Ectodermal cell (in vitro differentiated cells): ENCODE data around the gene PTPRG.

ENCODE experiments used
- H3K27ac ChIP-seq: 2 replicates; pipeline ENCODE4 v1.7.0; 2013; ENCODE audit warnings: mild to moderate bottlenecking, low read depth, low read length; ENCODE audit not compliant: insufficient read depth, poor library complexity, severe bottlenecking
- H3K27me3 ChIP-seq: 2 replicates; pipeline ENCODE4 v1.7.0; 2013; ENCODE audit warnings: mild to moderate bottlenecking, low read length; ENCODE audit not compliant: insufficient read depth, control insufficient read depth, poor library complexity, severe bottlenecking
- H3K36me3 ChIP-seq: one replicate; pipeline ENCODE4 v1.7.0; 2013; ENCODE audit warnings: low read length; ENCODE audit not compliant: control insufficient read depth, insufficient read depth
- H3K4me1 ChIP-seq: one replicate; pipeline ENCODE4 v1.7.0; 2013; ENCODE audit warnings: low read length; ENCODE audit not compliant: control insufficient read depth, insufficient read depth
- H3K4me3 ChIP-seq: 2 replicates; pipeline ENCODE4 v1.7.0; 2013; ENCODE audit warnings: low read depth, low read length, control low read depth; ENCODE audit not compliant: insufficient read depth
- H3K9me3 ChIP-seq: 2 replicates; pipeline ENCODE4 v1.7.0; 2013; ENCODE audit warnings: mild to moderate bottlenecking, low read length, moderate library complexity; ENCODE audit not compliant: control insufficient read depth
- WGBS, 2 experiments: methylation state at CpG; one replicate each; pipeline ENCODE4 v1.1.7; 2013; ENCODE audit warnings: missing lambda C conversion rate in 2 of 2; 5-methylcytosine and 5-hydroxymethylcytosine counted together

PTPRG gene

DNA sequence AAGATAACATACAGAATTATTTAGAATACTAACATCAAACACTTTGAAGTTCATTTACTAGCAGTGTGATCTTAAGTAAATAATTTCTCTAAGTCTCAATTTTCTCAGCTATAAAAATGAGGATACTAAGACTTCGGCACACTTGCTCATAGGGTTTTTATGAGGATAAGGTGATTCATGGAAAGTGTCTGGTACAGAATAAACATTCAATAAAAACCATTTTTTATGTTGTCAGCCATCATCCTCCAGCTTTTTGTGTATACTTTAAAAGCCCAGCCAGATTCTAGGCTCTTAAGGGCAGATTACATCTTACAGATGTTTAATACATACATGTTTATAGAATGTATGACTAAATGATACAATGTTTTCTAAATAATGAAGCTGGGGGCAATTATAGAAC is 755.2 kb downstream of the PTPRG start:
- Histone ChIP-seq H3K4me3 (no peak overlapping the region), H3K27me3 (no peaks in the 10 kb centered on the region), H3K9me3 (no peaks in the 10 kb centered on the region), H3K36me3 (no peaks in the 10 kb centered on the region), H3K27ac (no peak overlapping the region), H3K4me1 (no peaks in the 10 kb centered on the region)
- WGBS, 2 experiments: no CpG with 5 or more reads among the region's 1 CpG

DNA sequence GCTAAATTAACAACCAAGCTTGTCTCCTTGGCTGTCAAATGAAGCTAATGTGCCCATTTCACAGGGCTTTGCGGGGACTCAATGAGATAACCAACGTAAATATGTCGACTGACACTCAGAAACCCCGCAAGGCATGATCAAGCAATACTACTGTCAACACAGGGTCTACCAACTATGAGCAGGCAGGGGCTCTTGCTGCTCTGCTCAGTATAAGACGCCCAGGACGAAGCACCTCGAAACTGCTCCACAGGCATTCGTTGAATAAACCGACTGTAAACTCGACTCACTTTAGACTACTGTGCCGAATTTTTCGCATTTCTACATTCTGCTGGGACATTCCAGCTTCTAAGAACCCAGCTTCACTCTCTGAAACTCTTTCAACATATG is 757.0 kb downstream of the PTPRG start:
- Histone ChIP-seq H3K36me3 (no peaks in the 10 kb centered on the region), H3K4me3 (peak overlapping the region; percentile 58), H3K4me1 (no peaks in the 10 kb centered on the region), H3K27me3 (no peaks in the 10 kb centered on the region), H3K27ac (peak overlapping the region; percentile 52), H3K9me3 (no peaks in the 10 kb centered on the region)
- WGBS, 2 experiments: 33% methylated on average over 12 of the region's 12 CpGs

DNA sequence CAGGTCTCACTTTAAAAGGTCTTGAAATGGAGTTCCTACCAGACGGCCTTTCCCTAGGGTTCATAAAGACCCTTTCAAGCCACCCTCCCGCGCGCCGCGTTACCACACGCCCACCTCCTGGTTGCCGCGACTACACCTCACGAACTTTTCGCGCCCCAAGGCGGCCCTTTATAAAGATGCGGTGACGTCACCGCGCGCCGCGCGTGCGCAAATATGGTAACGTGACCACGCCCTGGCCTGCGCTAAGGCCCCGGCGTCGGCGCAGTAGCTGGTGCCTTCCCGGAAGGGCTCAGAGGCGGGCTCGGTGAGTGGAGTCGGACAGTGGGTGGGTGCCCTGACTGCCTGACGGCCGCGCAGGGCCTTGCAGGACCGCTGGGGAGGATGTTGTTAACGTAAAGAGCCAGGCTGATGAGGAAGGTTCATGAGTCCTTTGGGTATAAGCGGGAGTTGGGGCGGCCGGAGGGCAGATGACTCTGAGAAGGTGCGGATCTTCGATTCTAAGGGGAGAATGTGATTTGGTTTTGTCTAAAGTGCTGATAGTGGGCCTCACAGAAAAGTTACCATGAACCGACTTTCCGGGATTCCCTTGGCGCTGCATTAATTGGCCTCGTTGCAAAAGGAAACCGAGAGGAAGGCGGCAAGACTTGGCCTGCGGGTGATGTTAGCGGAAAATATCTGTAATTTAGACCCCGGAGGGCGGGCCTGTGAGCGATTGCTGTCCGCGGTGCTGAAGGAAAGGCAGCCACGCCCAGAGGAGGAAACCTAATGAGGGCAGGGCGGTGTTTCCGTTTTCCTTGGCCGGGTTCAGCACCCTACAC is 757.6 kb downstream of the PTPRG start:
- H3K27me3 ChIP-seq: no peaks in the 10 kb centered on the region
- H3K27ac ChIP-seq: peak overlapping the region; percentile 52
- H3K36me3 ChIP-seq: no peaks in the 10 kb centered on the region
- H3K4me1 ChIP-seq: no peaks in the 10 kb centered on the region
- peak overlapping the region; percentile 58 for H3K4me3 ChIP-seq
- WGBS, 2 experiments: 1 to 2% methylated on average over 60 of the region's 60 CpGs
- no peaks in the 10 kb centered on the region for H3K9me3 ChIP-seq

DNA sequence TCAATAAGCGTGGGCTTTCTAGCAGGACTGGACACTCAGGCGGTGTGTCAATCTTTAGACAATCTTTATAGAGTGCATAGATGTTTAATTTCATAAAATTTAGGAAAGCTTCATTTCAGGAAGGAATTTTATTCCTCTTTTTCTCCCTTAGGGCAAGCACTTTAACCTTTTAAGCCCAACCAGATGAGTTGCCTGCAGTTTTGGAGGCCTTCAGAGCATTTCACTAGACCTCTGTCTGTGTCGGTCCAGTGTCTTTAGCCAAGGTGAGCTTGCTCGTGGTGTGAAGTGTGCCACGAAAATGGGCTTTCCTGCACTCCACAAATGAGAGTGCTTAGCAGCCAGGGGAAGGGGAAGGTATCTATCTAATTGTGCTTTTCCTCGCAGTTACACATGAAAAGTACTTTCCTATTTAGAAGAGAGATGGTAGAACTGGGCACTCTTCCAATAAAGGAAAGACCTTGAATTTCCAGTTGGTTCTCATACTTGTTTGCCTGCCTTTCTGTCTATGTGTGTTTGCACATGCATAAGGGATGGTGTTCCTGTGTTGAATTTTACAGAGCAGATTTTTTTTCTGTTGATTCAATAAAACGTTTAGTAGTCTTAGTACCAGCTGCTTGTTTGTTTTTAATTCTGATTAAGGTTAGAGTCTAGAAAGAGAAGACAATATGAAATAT is 758.3 kb downstream of the PTPRG start:
- WGBS, 2 experiments: 88 to 91% methylated on average over 7 of the region's 7 CpGs
- H3K4me3 ChIP-seq: peak overlapping the region; percentile 58
- no peak overlapping the region for H3K27ac ChIP-seq
- H3K27me3 ChIP-seq: no peaks in the 10 kb centered on the region
- H3K4me1 ChIP-seq: no peaks in the 10 kb centered on the region
- no peaks in the 10 kb centered on the region for H3K9me3 ChIP-seq
- H3K36me3 ChIP-seq: no peaks in the 10 kb centered on the region

DNA sequence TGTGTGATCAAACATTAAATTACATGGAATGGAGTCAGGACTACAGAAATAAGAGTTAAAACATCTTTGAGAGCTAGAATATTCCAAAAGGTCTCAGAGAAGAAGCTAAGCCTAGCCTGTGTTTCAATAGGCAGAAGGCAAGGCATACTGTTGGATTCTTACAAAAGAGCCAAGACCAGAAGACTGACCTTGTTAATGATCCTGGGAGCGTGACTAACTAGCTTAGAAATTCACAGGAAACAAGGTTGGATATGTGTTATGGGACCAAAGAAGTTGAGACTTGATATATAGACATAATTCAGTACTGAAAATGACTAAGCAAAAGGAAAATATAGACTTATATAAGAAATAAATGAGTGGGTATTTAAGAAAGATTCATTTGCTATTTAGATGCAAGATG is 761.9 kb downstream of the PTPRG start:
- Histone ChIP-seq H3K4me3 (no peak overlapping the region), H3K27ac (no peak overlapping the region), H3K27me3 (no peaks in the 10 kb centered on the region), H3K36me3 (no peaks in the 10 kb centered on the region), H3K4me1 (no peaks in the 10 kb centered on the region), H3K9me3 (no peaks in the 10 kb centered on the region)
- 96 to 100% methylated on average over 1 of the region's 1 CpG for WGBS, 2 experiments

DNA sequence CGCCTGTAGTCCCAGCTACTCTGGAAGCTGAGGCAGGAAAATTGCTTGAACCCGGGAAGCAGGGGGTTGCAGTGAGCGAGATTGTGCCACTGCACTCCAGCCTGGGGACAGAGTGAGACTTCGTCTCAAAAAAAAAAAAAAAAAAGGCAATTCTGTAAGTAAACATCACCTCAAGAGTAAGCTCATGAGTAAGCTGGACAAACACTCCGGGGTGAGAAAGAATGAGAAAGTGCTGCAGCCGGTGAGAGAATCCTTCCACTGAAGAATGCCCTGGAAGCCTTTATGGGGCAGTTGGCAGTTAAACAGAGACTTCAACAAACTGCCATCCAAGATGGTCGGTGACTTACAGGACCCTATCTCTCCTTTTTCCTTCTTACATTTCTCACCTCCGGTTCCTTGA is 764.5 kb downstream of the PTPRG start:
- no peaks in the 10 kb centered on the region for H3K9me3 ChIP-seq
- H3K4me1 ChIP-seq: no peaks in the 10 kb centered on the region
- H3K4me3 ChIP-seq: no peak overlapping the region
- 89 to 93% methylated on average over 7 to 8 of the region's 8 CpGs for WGBS, 2 experiments
- no peaks in the 10 kb centered on the region for H3K27me3 ChIP-seq
- H3K27ac ChIP-seq: no peak overlapping the region
- H3K36me3 ChIP-seq: no peaks in the 10 kb centered on the region

DNA sequence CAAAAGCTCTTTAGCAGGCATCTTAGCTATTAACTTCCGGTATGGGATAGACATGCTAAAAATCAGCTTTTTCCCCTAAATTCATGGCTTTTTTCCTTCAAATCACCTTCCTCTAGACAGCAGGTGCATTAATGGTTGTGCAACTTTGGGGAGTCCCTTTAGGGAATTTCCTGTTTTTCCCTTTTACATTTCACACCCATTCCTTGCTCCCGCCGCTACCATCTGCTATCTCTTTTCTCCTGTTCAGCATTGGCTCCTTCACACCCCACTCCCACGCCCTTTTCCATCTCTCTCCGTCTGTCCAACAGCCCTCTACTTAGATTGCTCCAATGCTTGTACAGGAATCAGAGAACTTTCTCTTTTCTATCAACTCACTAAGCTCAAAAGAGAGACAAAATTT is 768.6 kb downstream of the PTPRG start:
- 90 to 94% methylated on average over 5 of the region's 5 CpGs for WGBS, 2 experiments
- no peaks in the 10 kb centered on the region for H3K36me3 ChIP-seq

DNA sequence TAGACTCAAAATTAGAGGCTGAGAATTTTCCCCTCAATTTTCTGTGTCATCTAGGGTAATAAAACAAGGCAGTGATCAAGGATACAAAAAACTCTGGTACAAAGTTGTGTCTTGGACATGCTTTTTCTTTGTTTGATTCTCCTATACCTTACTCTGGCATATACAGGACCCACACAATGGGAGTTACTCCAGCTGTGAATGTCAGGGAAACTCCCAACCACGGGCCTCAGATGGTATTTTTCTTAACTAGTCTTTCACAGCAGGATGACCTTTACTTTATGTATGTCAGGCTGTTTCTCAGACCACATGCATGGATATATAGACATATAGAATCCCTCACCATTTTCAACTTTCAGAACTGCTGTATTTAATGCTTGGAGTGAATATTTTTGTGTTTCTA is 770.6 kb downstream of the PTPRG start:
- Histone ChIP-seq H3K27me3 (no peaks in the 10 kb centered on the region), H3K36me3 (no peaks in the 10 kb centered on the region), H3K27ac (no peak overlapping the region), H3K9me3 (no peaks in the 10 kb centered on the region), H3K4me3 (no peak overlapping the region), H3K4me1 (no peaks in the 10 kb centered on the region)
- 56 to 79% methylated on average over 1 of the region's 1 CpG for WGBS, 2 experiments

More for the DNA sequence above, 768.6 kb downstream of the PTPRG start:
- Histone ChIP-seq H3K4me1 (no peaks in the 10 kb centered on the region), H3K27me3 (no peaks in the 10 kb centered on the region), H3K4me3 (no peak overlapping the region), H3K27ac (no peak overlapping the region), H3K9me3 (no peaks in the 10 kb centered on the region)

DNA sequence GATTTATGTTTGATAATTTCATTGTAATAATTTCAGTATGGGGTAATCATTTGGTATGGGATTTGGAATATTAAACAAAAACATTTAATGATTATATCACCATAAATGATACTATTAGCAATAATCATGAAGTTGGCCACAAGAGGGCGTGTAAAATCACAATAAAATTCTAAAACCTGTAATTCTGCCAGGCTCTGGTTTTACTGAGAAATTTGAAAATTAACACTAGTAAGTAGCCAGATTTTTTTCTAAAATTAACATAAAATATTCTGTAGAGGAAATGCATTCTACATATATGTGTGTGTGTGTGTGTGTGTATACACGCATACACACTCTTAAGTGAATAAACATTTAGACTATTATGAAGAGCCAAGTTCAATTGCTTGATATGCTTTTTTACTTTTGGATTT is 771.5 kb downstream of the PTPRG start:
- Histone ChIP-seq H3K9me3 (no peaks in the 10 kb centered on the region), H3K4me3 (no peak overlapping the region), H3K27ac (no peak overlapping the region), H3K36me3 (no peaks in the 10 kb centered on the region), H3K27me3 (no peaks in the 10 kb centered on the region), H3K4me1 (no peaks in the 10 kb centered on the region)
- WGBS, 2 experiments: 44% methylated on average over 2 of the region's 2 CpGs; no CpG with 5 or more reads in 1 of the 2 experiments

DNA sequence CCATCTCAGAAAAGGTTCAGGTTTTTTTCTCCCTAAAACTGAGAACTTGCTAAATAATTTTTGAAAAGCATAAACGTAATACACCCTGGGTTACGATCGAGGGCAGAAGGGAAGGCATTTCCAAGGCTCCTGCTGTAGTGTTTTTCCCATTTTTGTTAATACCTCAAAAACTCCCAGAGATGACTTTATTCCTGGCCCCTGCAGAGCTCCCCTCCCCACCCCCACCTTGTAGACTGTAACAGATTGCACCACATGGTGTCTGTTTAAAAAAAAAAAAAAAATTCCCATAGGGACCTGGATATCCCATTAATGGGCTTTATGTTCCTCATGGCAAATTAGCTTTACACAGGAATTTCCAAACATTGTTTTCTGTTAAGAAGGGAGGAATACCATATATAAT is 773.8 kb downstream of the PTPRG start:
- Histone ChIP-seq H3K36me3 (no peaks in the 10 kb centered on the region), H3K27me3 (no peaks in the 10 kb centered on the region), H3K27ac (no peak overlapping the region), H3K4me1 (no peaks in the 10 kb centered on the region), H3K9me3 (no peaks in the 10 kb centered on the region), H3K4me3 (no peak overlapping the region)
- WGBS, 2 experiments: 86 to 92% methylated on average over 3 of the region's 3 CpGs
